Heart right ventricle (tissue), 16 donors: ENCODE data around the gene PLPP1. TPM values are rescaled to one million over a fixed set of nuclear protein-coding genes. Genes with fewer than 3 reads are reported as not detected.

Experiments
- ATAC-seq, 8 donors: fragments of 200-7000 bp; cut with Tn5 transposase; one replicate each; pipeline ENCODE4 v1.9.1; 2020; ENCODE audit warnings: mild to moderate bottlenecking in 8 of 8, moderate library complexity in 8 of 8, moderate number of reproducible peaks in 1 of 8
- DNase-seq, 2 donors: peaks; one replicate each; pipeline ENCODE4 v3.0.0-alpha.2; 2020
- H3K27ac ChIP-seq, 10 donors: fragments of 200-600 bp; sonication (generic) in 2 of 10; one replicate each; pipeline versions ENCODE4 v1.5.0 to v1.8.0; 2020 to 2022; ENCODE audit warnings: mild to moderate bottlenecking in 3 of 10
- H3K27me3 ChIP-seq, 7 donors: fragments of 200-600 bp; one replicate each; pipeline ENCODE4 v1.8.0; 2021 to 2022; ENCODE audit warnings: mild to moderate bottlenecking in 2 of 7
- H3K36me3 ChIP-seq, 9 donors: fragments of 200-600 bp; sonication (generic) in 1 of 9; one replicate each; pipeline versions ENCODE4 v1.5.0 to v1.8.0; 2020 to 2022; ENCODE audit warnings: mild to moderate bottlenecking in 2 of 9
- H3K4me1 ChIP-seq, 9 donors: fragments of 200-600 bp; sonication (generic) in 1 of 9; one replicate each; pipeline versions ENCODE4 v1.5.0 to v1.8.0; 2020 to 2022; ENCODE audit warnings: mild to moderate bottlenecking in 4 of 9
- H3K4me3 ChIP-seq, 10 donors: fragments of 200-600 bp; sonication (generic) in 2 of 10; one replicate each; pipeline versions ENCODE4 v1.5.0 to v1.8.0; 2020 to 2022; ENCODE audit warnings: mild to moderate bottlenecking in 7 of 10, moderate library complexity in 2 of 10
- H3K9me3 ChIP-seq, 11 donors: fragments of 200-600 bp in 10 of 11; sonication (generic) in 2 of 11; one replicate each; pipeline versions ENCODE4 v1.5.0 to v1.8.0; 2013 to 2022; ENCODE audit warnings: mild to moderate bottlenecking in 2 of 11, control low read depth in 1 of 11, moderate library complexity in 1 of 11
- CTCF ChIP-seq, 9 donors: fragments of 200-600 bp; sonication (generic) in 2 of 9; IDR thresholded peaks; one replicate each; pipeline versions ENCODE4 v1.5.0 to v1.8.0; 2021 to 2022; ENCODE audit warnings: antibody characterized with exemption in 9 of 9, mild to moderate bottlenecking in 5 of 9, moderate library complexity in 1 of 9
- WGBS, 2 donors: extraction: QIAGEN DNeasy Blood & Tissue Kit; methylation state at CpG; one replicate each; pipeline ENCODE4 v1.1.7; 2013; ENCODE audit warnings: inconsistent platforms in 1 of 2; 5-methylcytosine and 5-hydroxymethylcytosine counted together
- intact Hi-C, 10 donors: fragments of 100-400 bp; cut with DNase I; formaldehyde crosslinking; loops; one replicate each; pipeline versions ENCODE4 v1.11.1 to v1.14.2; 2022
- polyA plus RNA-seq, 2 donors: library from polyadenylated mRNA; stranded (reverse); fragments of 200-250 nt; gene quantifications; one replicate each; pipeline ENCODE4 v1.2.3, GENCODE V29; 2013
- total RNA-seq, 10 donors: library from RNA; stranded (reverse); fragmentation: NEBNext Ultra II Directional in 3 of 10; extraction: Animal tissue kit (Norgen Biotek cat#: 25700) in 3 of 10; gene quantifications; one replicate each; pipeline versions ENCODE4 v1.2.1 to v1.2.4, GENCODE V29; 2021 to 2023
- donor health status: Arrhythmogenic right ventricular cardiomyopathy.
- donor health status: ischemic (EF 13 %, LVEDD 7.1; RV severe dilation, severe dysfunction).
- donor health status: healthy with polysubstance abuse.
- donor health status: DM: no; HTN: yes; CAD: no.
- donor health status: DM: no; HTN: no; CAD: no.
- donor health status: ischemic (EF 25% LVEDD 6.9; RV normal size, moderate dysfunction).
- donor health status: ischemic (EF 25% LVEDD 5.7; RV mildly dilated, moderate dysfunction).
- donor health status: healthy.
- donor health status: DM: yes; HTN: yes; CAD: no.
- donor health status: Ischemic cardiomyopathy.
- donor health status: ischemic (EF 35%, LVEDD 5.7; RV mildly dilated, moderate dysfunction).
- donor health status: nonischemic (EF 11% LVEDD 7.7; RV severe dilation, severe dysfunction).
- donor health status: DM: yes; HTN: yes; CAD: no.
- donor health status: PGD.
- donor health status: ischemic (EF 29% LVEDD 5.4; RV normal size, mild dysfunction).
- donor health status: nonischemic (EF 23%, LVEDD 6.1; RV moderate dilation, normal function).

Gene PLPP1
- total and polyA plus RNA-seq, 12 donors: 58.7 to 111 (median 77.4) TPM

- H3K4me3 ChIP-seq: no peak overlapping the region
- H3K9me3 ChIP-seq: peaks cover 0 to 10% (median 0%) of the 10 kb centered on the region in 11 donors
- no peak for TF ChIP-seq CTCF (IDR thresholded peaks at IDR 0.05)
- no peaks in the 10 kb centered on the region for H3K27me3 ChIP-seq
- peaks cover 0 to 47% (median 7%) of the 10 kb centered on the region in 9 donors for H3K36me3 ChIP-seq
- ATAC-seq (peak in 5 of 8 donors; percentile 33 to 72 (median 56)), DNase-seq (no peak)
- intact Hi-C loops: no loop called here
- 61 to 63% methylated on average over 6 of the region's 6 CpGs for WGBS, 2 donors
- peak overlapping the region; percentile 1 to 90 (median 80) for H3K27ac ChIP-seq
- peaks cover 21 to 77% (median 54%) of the 10 kb centered on the region in 9 donors for H3K4me1 ChIP-seq
These were observed 94.5 kb downstream of the PLPP1 start for GRCh38 chr5:55440188-55440646.

DNA sequence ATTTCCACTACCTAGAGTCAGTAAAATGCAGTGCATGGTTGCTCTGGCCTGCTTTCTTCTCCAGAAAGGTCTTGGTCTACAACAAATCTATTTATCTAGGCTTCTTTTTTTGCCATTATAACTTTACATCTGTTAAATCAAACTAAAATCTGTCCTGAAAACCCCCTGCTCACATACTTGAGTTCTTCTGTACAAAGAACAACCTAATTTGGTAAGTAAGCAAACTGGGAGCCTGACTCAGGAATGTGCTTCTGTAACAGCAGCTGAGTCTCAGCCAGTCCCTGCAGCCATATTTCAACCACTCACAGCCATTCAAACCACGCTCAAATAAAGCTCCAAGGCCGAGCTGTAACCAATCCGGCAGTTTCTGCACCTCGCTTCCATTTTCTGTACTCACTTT is 95.8 kb downstream of the PLPP1 start:
- H3K27ac ChIP-seq: peak overlapping the region; percentile 30 to 90 (median 80)
- H3K27me3 ChIP-seq: no peaks in the 10 kb centered on the region
- intact Hi-C loops: loop anchor here in 2 of 10 donors (5.0 to 10.0 kb wide), 3 partner anchors 96 to 163 kb away; partner anchors contain the start of gene PLPP1 (in 1 of the 2)
- DNase-seq (no peak), ATAC-seq (peak in 5 of 8 donors; percentile 33 to 52 (median 46))
- no peak for TF ChIP-seq CTCF (IDR thresholded peaks at IDR 0.05)
- peaks cover 21 to 78% (median 54%) of the 10 kb centered on the region in 9 donors for H3K4me1 ChIP-seq
- no peak overlapping the region for H3K4me3 ChIP-seq
- WGBS, 2 donors: 87 to 92% methylated on average over 4 of the region's 4 CpGs
- H3K36me3 ChIP-seq: peaks cover 0 to 57% (median 7%) of the 10 kb centered on the region in 9 donors
- peaks cover 0 to 16% (median 0%) of the 10 kb centered on the region in 11 donors for H3K9me3 ChIP-seq

DNA sequence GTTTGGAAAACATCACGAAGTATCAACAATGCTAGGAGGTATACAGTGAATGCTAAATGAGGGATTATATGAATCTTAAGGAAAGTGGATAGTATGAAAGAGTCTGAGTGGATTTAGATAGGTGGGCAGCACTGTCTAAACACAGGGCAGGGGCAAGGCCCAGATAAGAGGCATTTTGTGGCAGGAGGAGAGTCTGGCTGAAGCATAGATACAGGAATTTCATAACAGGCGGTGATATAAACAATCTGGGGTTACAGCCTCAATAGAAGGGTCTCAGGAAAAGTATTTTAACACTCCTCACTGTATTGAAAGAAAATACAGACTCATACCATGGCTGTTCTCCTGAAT is 96.9 kb downstream of the PLPP1 start:
- 75 to 82% methylated on average over 2 of the region's 2 CpGs for WGBS, 2 donors
- H3K36me3 ChIP-seq: peaks cover 0 to 65% (median 11%) of the 10 kb centered on the region in 9 donors
- no peaks in the 10 kb centered on the region for H3K27me3 ChIP-seq
- H3K4me1 ChIP-seq: peaks cover 21 to 70% (median 53%) of the 10 kb centered on the region in 9 donors
- H3K4me3 ChIP-seq: no peak overlapping the region
- H3K27ac ChIP-seq: peak overlapping the region; percentile 30 to 90 (median 80)
- peak in 6 of 8 donors; percentile 3 to 21 (median 16) for ATAC-seq
- peaks cover 0 to 27% (median 0%) of the 10 kb centered on the region in 11 donors for H3K9me3 ChIP-seq
- no peak for TF ChIP-seq CTCF (IDR thresholded peaks at IDR 0.05)
- DNase-seq: no peak
- intact Hi-C loops: loop anchor here in 2 of 10 donors (5.0 to 10.0 kb wide), 3 partner anchors 97 to 164 kb away; partner anchors contain the start of gene PLPP1 (in 1 of the 2)

GRCh38 chr5:55437452-55437851 is 97.3 kb downstream of the PLPP1 start:
- intact Hi-C loops: loop anchor here in 2 of 10 donors (5.0 to 10.0 kb wide), 3 partner anchors 97 to 165 kb away; partner anchors contain the start of gene PLPP1 (in 1 of the 2)

More at GRCh38 chr5:55437452-55437851, 97.3 kb downstream of the PLPP1 start:
- Histone ChIP-seq H3K4me3 (no peak overlapping the region), H3K36me3 (peaks cover 0 to 68% (median 12%) of the 10 kb centered on the region in 9 donors), H3K27me3 (no peaks in the 10 kb centered on the region), H3K27ac (peak overlapping the region; percentile 30 to 90 (median 80)), H3K4me1 (peaks cover 21 to 66% (median 51%) of the 10 kb centered on the region in 9 donors), H3K9me3 (peaks cover 0 to 30% (median 0%) of the 10 kb centered on the region in 11 donors)
- no peak for TF ChIP-seq CTCF (IDR thresholded peaks at IDR 0.05)
- DNase-seq (no peak), ATAC-seq (no peak)
- 46 to 60% methylated on average over 1 of the region's 1 CpG for WGBS, 2 donors
